Epidermal melanocyte (primary cell): ENCODE results near the gene CUX1.

ENCODE experiments used
- DNase-seq: peaks from one replicate; pipeline ENCODE4 v3.0.0; 2011; ENCODE audit warnings: low spot score; ENCODE audit not compliant: insufficient read length

CUX1 gene

DNA sequence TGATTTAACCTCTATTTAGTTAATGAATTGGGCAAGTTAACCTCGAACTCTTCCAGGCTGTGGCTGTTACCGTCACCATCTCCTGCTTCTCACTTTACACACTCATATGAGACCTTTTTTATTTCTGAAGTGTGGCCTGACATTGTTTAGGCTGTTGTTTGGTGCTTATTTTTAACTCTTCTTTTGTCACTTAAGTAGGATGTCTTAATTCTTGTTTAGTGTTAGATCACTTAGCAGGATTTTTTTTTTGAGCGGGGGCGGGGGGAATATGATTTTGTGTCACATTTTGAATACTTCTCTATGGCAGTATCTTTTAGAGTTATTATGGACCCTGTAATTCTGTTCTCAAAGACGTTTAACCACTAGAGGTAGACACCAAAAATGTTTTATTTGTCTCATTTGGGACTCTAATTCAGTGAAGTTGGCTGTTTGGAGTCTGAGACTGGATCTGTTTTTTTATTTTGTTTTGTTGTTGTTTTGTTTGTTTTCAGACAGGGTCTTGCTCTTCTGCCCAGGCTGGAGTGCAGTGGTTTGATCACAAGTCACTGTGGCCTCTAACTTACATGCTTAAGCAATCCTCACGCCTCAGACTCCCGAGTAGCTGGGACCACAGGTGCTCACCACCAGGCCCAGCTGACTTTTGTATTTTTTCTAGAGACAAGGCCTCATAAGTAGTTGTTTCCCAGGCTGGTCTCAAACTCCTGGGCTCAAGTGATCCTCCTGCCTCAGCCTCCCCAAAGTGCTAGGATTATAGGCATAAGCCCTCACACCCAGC is 73.5 kb downstream of the CUX1 start:
- DNase-seq: no peak

DNA sequence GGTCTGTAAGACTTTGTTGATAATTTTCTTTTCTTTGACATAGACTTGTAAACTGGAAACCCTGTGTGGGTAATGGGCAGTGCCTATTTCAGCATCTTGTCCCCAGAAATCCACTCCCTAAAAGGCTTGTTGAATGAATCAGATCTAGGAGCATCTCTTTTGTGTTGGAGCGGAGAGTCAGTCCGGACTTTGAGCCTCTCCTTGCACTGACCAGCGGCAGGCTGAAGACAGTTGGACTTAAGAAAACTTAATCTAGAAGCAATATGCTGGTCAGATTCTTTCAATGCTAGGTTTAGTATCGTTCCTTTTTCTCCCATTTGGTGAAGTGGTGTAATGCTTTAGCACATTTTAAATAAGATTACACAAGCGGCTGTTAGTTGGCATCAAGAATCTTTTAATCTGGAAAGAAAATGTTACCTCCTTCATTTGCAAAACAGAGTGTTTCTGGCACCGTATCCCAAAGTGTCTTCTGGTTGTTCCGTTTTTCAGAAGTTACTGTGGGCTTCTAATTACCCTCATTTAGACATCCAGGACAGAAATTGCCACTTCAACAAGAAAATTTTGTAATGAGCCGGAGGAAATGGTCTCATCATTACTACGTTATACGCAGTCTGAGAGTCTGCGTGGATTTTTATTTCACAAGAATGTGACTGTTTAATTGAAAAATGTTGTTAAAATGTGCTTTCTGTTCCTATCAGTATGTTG is 74.7 kb downstream of the CUX1 start:
- DNase-seq: no peak

DNA sequence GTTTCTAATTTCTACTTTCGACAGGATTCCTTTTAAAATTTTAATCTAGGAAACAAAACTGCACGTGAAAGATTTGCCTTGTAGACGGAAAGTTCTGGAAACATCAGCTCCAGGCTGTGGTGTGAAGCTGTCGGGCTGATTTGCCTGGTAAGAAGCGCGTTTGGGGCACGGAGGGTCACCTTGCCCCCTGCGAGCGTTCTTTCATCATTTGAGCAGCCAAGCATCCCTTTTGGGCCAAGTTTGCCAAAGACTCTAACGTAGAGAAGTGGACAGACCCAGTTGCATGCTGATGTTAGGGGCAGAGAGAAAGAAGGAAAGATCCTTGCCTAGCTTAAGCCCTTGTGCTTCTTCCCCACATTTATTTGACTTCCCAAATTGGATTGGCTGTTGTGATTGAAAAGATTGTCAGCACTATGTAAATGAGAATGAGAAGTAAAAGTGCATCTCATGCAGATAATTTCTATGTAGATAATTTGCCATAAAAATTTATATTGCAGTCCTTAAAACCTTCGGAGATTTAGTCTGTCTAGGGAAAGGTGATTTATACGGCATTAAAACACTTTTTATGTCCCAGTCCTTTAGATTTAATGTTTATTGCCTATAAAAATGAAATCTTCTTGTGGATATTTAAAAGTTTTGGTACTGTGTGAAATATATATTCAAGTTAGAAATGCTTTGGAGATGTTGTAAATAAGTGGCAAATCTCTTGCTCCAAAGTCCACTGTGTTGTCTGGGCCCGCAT is 76.1 kb downstream of the CUX1 start:
- no peak for DNase-seq

DNA sequence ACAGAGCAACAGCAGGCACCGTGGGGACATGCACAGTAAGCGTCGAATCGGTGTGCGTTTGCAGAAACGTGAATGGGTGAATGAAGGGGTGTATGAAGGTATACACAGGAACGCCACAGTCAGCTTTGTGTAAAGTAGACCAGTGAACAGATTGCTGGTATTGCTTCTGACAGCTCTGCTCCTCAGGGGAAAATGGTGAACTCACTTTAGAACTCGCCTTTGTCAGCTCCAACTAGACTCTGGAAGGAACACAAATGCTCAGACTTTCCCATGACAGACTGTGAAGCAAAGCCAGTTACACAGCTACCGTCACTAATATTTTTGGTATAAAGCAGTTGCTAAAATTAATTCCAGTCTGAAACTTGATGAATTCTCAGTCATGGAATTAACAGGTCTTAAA is 78.9 kb downstream of the CUX1 start:
- DNase-seq: no peak

DNA sequence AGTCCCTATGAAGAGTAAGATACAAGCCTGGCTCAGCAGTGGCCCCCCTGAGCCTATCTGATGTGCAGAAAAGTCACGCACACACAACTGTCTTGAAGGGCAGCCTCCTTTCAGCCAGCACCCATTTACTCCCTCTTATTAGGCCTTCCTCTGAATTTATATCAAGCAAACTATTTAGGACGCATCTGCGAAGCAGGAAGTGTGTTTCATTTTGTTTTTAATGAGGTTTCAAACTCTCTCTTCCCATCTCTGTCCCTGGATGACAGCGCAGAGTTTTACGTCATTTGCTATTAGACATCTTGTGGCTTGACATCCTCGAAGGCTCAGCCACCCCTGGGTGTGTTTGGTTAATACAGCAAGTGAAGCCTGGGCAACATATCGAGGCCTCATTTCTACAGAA is 79.5 kb downstream of the CUX1 start:
- no peak for DNase-seq

DNA sequence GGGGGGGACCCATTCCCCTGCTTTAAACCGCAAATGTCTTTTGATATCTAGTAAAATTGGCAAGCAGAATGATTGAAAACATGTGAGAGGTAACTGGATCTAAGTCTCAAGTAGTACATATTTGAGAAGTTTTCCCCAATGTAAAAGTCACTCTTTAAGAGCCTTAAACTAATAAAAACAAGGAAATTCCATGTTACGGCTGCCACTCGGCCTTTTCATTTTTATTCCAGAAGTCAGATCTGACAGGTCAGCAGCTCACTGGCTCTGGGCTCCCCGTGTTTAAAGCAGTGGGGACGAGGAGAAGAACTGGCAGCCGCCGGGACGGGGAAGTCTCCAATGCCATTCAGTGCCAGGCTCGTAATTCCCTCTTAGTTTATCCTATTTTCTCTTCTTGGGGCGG is 80.7 kb downstream of the CUX1 start:
- no peak for DNase-seq

DNA sequence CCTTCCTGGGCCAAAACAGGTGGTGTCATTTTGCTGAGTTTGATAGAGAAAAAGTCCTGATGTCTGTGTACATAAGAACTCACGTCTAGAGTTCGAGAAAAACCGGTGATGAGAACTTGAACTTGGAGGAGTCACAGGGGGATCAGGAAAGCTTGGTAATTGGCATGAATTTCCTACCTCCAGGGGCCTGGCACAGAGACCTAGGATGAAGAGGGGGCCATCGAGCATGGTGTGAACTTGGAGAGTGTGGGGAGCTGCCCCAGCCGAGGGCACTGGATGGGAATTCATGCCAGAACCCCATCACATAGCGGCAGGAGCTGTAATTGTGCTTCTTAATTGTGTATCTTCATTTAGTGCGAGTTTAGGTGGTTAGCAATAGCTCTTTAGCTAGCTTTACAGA is 82.2 kb downstream of the CUX1 start:
- DNase-seq: no peak

DNA sequence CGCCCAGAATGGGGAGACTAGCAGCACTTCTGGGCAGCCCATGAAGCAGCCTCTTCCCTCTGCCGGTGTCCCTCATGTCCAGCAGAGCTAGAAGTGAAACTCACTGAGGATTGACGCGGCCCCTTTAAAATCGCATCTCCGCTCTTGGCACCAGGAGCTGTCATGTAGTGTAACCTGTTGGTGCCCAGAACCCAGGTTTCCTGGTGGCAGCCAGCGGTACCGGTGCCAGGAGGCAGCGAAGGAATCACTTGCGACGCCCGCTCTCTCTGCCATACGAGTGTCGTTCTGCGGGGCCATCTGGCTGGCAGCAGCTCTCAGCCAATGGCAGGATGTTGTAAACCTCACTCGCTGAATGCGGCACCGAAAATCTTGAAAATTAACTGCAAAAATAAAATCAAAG is 82.7 kb downstream of the CUX1 start:
- no peak for DNase-seq

DNA sequence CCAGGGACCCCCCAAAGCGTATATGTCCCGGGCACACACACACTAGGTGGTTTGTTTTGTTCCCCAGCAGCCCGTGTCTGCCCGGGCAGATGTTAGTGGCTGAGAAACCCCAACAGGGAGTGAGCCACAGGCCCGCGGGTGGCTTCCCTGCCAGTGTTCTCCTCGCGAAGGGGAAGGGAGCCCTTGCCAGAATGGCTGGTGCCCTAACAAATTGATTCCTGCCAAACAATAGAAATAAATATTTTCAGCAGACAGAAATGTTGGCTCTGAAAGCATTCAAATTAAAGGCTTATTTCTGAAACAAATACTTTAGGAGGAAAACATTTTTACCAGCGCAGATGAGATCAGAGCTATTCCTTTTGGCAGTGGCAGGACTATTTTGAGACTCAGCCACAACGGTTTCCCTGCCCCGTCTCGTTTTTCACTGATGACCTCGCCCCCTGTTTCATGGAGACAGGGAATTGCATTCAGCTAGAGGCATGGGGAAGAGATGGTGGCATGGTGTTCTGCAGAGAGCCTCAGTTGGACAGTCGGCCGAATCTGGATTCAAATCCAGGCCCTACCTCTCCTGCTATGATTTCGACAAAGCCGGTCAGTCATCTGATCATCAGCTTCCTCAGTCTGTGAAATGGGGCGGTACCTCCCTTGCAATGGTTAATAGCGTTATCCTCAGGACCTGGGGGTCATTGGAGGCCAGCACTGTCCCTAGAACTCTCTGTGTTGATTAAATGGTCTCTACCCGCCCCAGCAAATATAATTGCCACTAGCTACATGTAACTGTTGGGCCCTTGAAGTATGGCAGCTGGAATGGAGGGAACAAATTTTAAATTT is 84.5 kb downstream of the CUX1 start:
- no peak for DNase-seq

DNA sequence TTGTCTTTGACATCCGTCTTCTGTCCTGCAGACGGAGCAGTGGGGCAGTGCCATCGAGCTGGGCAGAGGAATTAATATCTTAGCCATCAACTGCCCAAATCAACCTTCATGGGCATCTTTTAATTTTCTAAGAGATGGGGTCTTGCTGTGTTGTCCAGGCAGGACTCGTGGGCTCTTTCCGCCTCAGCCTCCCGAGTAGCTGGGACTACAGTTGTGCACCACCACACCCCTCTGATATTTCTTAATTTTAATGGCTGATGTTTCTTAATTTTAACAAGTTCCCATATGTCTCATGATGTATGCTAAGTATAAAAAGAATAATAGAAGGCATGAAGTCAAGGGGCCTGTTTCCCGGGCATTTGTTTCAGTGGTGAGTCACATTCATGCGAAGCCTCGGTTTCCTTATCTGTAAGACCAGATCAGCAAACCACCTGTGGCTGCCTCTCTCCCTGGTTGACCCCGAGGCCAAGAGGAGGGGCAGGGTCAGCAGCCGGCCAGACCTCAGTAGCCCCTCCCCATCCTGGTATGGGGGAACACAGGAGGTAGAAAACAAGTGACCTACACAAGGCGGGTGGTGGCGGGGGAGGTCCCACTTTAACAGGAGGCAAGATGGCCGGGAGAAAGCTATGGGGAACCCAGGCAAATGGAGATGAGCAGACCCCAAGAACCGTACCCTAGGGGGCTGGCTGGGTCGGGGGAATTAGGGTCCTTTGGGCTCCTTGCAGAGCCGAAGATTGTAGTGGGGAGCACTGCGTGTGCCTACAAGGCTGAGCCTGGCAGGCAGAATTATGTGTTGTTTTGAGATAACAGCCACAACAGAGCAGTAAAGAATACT is 85.5 kb downstream of the CUX1 start:
- DNase-seq: no peak

DNA sequence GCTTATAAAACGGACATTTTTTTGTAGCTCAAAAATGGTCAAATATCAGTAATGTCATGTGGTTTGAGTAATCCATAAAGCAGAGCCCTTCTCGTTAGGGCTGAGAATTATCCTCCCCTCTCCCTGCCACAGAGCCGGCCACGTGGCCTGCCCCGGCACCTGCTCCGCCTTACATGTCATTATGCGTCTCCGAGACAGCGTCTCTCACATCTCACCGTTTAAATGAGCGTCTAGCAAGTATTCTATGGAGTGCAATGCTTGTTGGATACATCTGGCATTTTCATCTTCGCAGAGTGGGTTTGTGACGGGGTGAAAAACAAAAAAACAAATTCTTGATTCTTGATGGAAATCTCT is 86.1 kb downstream of the CUX1 start:
- no peak for DNase-seq

DNA sequence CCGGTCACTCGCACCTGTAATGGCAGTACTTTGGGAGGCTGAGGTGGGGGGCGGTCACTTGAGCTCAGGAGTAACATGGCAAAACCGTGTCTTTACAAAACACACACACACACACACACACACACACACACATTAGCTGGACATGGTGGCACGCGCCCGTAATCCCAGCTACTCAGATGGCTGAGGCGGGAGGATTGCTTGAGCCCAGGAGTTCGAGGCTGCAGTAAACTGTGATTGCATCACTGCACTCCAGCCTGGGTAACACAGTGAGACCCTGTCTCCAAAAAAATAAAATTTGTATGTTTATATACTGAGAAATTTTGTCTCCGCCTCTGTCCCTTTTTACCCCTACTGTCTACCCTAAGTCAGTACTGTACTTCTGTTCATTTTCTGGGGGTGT is 86.6 kb downstream of the CUX1 start:
- no peak for DNase-seq

DNA sequence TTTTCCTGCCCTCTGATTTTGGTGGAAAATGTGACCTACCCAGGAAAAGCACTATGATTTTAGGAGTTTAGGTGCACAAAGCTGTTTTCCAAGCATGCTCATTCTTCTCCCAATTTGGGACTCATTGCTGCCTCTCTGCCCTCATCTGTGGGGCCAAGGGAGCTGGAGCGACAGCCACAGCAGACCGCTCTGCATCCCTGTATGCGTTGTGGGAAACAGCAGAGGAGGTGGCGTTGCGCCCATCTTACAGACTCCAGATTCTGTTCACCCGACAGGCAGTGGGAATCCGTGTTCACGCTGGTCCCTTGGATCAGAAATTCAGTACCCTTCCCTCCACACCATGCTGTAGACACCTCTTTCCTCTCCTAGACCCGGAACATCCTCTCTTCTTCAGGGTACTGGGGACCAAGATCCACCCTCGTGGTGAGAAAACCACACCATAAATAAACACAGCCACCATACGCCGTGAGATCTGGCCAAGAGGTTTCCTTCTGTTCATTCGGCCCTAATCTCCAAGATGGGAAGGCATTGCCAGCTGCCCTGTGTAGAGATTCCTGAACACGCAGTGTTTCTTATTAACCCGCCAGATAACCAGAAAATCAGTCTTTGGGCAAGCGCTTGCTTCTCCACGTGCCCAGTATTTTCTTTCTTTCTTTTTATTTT is 87.9 kb downstream of the CUX1 start:
- DNase-seq: no peak

DNA sequence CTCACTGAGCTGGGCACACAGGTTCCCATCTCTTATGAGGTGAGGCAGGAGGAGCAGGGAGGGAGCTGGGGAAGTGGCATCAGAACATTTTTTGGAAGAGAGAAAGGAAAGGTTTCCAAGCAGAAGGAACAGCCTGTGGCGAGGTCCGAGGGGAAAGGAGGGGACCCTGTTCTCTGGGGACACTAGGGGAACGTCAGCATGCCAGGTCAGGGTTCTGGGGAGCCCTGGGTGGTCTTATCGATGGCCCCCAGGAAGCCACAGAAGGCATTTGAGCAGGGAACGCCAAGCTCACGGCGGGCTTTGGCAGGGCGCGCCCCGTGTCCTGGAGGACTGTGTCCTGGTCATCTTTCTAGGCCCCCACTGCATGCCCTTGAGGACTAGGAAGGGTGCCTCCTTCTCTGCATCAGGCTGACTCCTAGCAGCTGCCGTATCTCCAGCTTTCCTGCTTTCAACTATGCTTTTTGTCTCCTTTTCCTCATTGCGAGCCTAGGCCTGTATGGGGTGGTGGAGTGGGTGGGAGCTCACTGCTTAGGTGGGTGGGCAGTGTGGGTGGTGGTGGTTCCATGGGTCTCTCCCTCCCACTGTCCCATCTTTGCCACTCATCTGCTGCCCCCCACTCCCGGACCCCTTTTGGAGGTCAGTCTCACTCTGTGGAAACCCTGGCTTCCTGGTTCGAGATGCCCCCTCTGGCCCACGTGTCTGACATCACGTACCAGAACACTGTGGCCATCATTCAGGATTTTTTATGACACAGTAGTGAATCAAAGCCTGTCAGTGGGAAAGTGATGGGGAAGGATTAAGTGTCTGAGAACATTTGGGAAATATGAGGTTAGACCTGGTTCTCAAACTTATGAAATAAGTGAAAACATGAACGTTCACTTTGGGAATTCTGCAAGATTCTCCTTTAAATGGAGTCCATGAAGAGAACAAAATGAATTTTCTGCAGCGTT is 89.1 kb downstream of the CUX1 start:
- DNase-seq: no peak

DNA sequence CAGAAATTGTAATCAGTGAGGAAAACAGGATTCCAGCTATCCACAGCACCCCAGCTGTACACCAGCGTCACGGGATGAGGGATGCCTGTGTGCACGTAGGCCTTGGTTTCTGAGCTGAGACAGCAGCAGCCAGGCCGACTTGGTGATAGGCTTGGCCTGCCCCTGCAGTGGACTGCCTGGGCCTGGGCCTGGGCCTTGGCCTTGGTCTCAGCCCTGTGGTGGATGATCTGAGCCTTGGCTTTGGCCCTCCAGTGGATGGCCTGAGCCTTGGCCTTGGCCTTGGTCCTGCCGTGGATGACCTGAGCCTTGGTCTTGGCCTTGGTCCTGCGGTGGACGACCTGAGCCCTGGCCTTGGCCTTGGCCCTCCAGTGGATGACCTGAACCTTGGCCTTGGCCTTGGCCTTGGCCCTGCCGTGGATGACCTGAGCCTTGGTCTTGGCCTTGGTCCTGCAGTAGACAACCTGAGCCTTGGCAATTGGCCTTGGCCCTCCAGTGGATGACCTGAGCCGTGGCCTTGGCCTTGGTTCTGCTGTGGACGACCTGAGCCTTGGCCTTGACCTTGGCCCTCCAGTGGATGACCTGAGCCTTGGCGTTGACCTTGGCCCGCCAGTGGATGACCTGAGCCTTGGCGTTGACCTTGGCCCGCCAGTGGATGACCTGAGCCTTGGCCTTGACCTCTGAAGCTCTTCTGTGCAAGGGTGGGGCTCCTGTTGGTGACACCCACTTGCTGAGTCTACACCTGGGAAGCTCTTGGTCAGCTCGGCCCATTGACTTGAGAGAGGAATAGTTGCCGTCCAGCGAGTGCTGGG is 93.8 kb downstream of the CUX1 start:
- DNase-seq: no peak

DNA sequence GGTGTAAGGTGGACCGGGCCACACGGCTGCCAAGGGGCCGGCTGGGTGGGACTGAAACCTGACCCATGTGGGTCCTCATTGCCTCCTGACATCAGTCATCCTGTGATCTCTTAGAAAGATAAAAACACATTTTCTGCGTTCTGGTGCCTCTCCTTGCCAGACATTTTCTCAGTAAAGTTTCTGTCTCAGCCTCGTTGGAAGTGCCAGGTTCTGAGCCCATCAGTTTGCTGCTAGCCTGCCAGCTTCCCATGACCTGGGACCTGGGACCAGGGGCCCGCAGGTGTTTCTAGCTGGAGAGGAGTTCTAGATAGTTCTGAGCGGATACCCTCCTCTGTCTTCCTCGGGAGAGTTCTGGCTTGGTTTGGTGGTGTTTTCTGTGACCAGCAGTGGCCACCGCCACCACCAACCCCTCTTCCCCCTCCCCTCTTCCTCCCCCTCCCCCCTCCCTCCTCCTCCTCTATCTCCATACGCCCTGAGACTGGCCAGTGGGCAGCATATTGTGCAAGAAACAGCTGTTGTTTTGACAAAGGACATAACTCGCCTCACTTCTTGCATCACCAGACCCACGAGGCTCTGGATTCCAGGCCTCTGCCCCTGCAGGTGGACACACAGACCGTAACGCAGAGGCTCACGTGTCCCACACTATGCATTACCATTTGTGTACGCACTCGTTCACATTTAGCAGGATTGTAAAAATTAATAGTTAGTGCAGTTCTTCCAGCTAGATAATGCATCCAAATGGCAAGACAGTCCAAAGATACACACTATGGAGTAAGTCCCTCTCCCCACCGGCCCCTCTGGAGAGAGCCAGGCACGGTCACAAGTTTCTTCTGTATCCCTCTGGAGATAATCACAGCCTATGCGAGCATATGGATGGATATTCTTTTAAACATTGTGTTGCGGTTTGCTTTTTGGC is 94.6 kb downstream of the CUX1 start:
- DNase-seq: no peak

DNA sequence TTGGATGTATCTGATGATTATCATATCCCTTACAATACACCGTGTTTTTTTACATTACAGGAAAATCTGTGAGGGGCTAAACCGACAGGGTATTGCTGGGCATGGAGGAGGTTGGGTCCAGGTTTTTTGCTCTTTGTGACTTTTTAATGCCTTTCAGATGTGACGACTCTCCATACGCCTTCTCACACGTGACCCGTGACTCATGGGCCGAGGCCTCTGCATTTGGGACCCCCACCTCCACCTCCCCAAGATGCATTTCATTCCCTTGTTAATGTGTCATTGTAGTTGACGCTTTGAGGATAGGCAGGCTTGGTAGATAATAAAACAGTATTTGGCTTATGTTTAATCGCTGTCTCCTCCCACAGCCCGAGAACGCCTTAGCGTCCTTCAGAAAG is 95.3 kb downstream of the CUX1 start:
- DNase-seq: no peak
